Neuronal stem cell (in vitro differentiated cells): ENCODE data around the gene SIRPB1.

Source experiments
- DNase-seq: peaks from one replicate; pipeline ENCODE4 v3.0.0-alpha.2; 2013; ENCODE audit warnings: low spot score
- H2AFZ ChIP-seq: one replicate; pipeline ENCODE4 v1.6.1; 2013; ENCODE audit warnings: mild to moderate bottlenecking, low read length, inconsistent platforms
- H2AK5ac ChIP-seq: 2 replicates; pipeline ENCODE4 v1.6.1; 2013; ENCODE audit warnings: low read depth, mild to moderate bottlenecking, inconsistent platforms, low read length, moderate library complexity, mixed read lengths
- H2BK120ac ChIP-seq: 2 replicates; pipeline ENCODE4 v1.6.1; 2013; ENCODE audit warnings: low read depth, mild to moderate bottlenecking, inconsistent platforms, low read length, moderate library complexity, mixed read lengths
- H2BK12ac ChIP-seq: one replicate; pipeline ENCODE4 v1.6.1; 2013; ENCODE audit warnings: low read length, inconsistent platforms
- H2BK15ac ChIP-seq: 2 replicates; pipeline ENCODE4 v1.6.1; 2013; ENCODE audit warnings: mild to moderate bottlenecking, low read length, inconsistent platforms, mixed read lengths
- H2BK5ac ChIP-seq: one replicate; pipeline ENCODE4 v1.6.1; 2013; ENCODE audit warnings: inconsistent platforms, mild to moderate bottlenecking, low read length, moderate library complexity
- H3K14ac ChIP-seq: one replicate; pipeline ENCODE4 v1.6.1; 2013; ENCODE audit warnings: low read length, inconsistent platforms
- H3K18ac ChIP-seq: 2 replicates; pipeline ENCODE4 v1.6.1; 2013; ENCODE audit warnings: low read length, inconsistent platforms
- H3K23ac ChIP-seq: 2 replicates; pipeline ENCODE4 v1.6.1; 2013; ENCODE audit warnings: low read depth, mild to moderate bottlenecking, mixed read lengths, low read length, inconsistent platforms; ENCODE audit not compliant: poor library complexity
- H3K27ac ChIP-seq: replicated peaks from 3 replicates; pipeline ENCODE4 v1.5.1; 2013; ENCODE audit warnings: low read length, inconsistent platforms
- H3K27me3 ChIP-seq, 3 experiments: 2 replicates each; pipeline ENCODE4 v1.6.1; 2013; ENCODE audit warnings: low read length in 3 of 3, mild to moderate bottlenecking in 2 of 3, inconsistent platforms in 1 of 3, low read depth in 1 of 3, mixed read lengths in 1 of 3, moderate library complexity in 1 of 3; ENCODE audit not compliant: control insufficient read depth in 3 of 3, insufficient read depth in 3 of 3
- H3K36me3 ChIP-seq, 2 donors: replicated peaks in 1 of 2; 2 replicates each; pipeline ENCODE4 v1.6.1; 2013; ENCODE audit warnings: low read length in 2 of 2; ENCODE audit not compliant: control insufficient read depth in 2 of 2, insufficient read depth in 2 of 2
- H3K4ac ChIP-seq: 2 replicates; pipeline ENCODE4 v1.6.1; 2013; ENCODE audit warnings: inconsistent platforms, mild to moderate bottlenecking, low read length, moderate library complexity
- H3K4me1 ChIP-seq, 2 donors: 1 replicate in 1 of 2; 2 replicates in 1 of 2; pipeline ENCODE4 v1.6.1; 2013; ENCODE audit warnings: low read length in 2 of 2, low read depth in 1 of 2; ENCODE audit not compliant: control insufficient read depth in 2 of 2, insufficient read depth in 1 of 2
- H3K4me2 ChIP-seq: one replicate; pipeline ENCODE4 v1.6.1; 2013; ENCODE audit warnings: mild to moderate bottlenecking, low read length, inconsistent platforms; ENCODE audit not compliant: insufficient read depth, poor library complexity, severe bottlenecking
- H3K4me3 ChIP-seq, 2 donors: 2 replicates each; pipeline ENCODE4 v1.5.1; 2013; ENCODE audit warnings: low read length in 2 of 2, mild to moderate bottlenecking in 2 of 2, inconsistent platforms in 1 of 2, moderate library complexity in 1 of 2
- H3K79me1 ChIP-seq: one replicate; pipeline ENCODE4 v1.6.1; 2013; ENCODE audit warnings: low read depth, mild to moderate bottlenecking, inconsistent platforms, low read length, moderate library complexity
- H3K9ac ChIP-seq: one replicate; pipeline ENCODE4 v1.6.1; 2013; ENCODE audit warnings: mild to moderate bottlenecking, low read depth, low read length, inconsistent platforms; ENCODE audit not compliant: poor library complexity
- H3K9me3 ChIP-seq, 2 donors: replicated peaks in 1 of 2; 2 replicates each; pipeline versions ENCODE3 to v1.6.1; 2013; ENCODE audit warnings: low read length in 2 of 2, mild to moderate bottlenecking in 2 of 2, inconsistent platforms in 1 of 2, low read depth in 1 of 2, mixed read lengths in 1 of 2, moderate library complexity in 1 of 2; ENCODE audit not compliant: control insufficient read depth in 2 of 2, insufficient read depth in 1 of 2
- H4K8ac ChIP-seq: one replicate; pipeline ENCODE4 v1.6.1; 2013; ENCODE audit warnings: low read depth, mild to moderate bottlenecking, inconsistent platforms, low read length, moderate library complexity
- H4K91ac ChIP-seq: one replicate; pipeline ENCODE4 v1.6.1; 2013; ENCODE audit warnings: low read length, low read depth, mild to moderate bottlenecking, inconsistent platforms; ENCODE audit not compliant: poor library complexity
- WGBS, 2 donors: extraction: QIAGEN DNeasy Blood & Tissue Kit; methylation state at CpG; one replicate each; pipeline ENCODE4 v1.1.7; 2013; ENCODE audit warnings: missing lambda C conversion rate in 2 of 2, mixed read lengths in 1 of 2; ENCODE audit not compliant: insufficient read length in 2 of 2, insufficient replicate concordance in 1 of 2; ENCODE audit errors: extremely low coverage in 2 of 2; 5-methylcytosine and 5-hydroxymethylcytosine counted together

Gene SIRPB1

DNA sequence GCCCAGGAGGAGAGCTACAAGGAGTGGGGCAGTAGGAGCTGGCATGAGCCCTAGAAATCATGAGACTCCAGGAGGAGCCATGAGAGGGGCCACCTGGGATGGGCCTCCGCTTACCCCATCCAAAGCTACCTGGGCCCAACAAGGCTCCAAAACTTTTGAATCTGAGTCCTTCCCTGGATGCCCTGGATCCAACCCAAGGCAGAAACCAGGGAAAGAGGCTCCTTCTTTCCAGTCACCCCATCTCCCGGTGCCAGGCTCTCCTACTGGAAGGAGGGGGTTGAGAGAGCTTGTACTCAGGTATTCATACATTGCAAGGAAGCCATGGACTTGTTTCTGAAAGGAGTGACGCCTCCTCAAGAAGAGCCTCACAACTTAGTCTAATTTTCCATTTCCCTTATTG is 45.5 kb upstream of the SIRPB1 start:
- no CpG with 5 or more reads among the region's 3 CpGs for WGBS, 2 donors
- Histone ChIP-seq H3K27ac (no peak overlapping the region), H3K4me2 (no peak overlapping the region), H3K27me3 (no peaks in the 10 kb centered on the region), H4K91ac (no peak overlapping the region), H3K79me1 (no peaks in the 10 kb centered on the region), H3K4me1 (no peaks in the 10 kb centered on the region), H2AK5ac (peak overlapping the region; percentile 77), H3K4me3 (no peak overlapping the region), H3K4ac (no peak overlapping the region), H2BK5ac (no peak overlapping the region), H2BK15ac (no peak overlapping the region), H3K9ac (no peak overlapping the region), H2AFZ (no peak overlapping the region), H3K36me3 (no peaks in the 10 kb centered on the region), H3K9me3 (peaks cover 0 to 4% of the 10 kb centered on the region in 2 donors), H2BK12ac (no peak overlapping the region), H3K18ac (no peak overlapping the region), H2BK120ac (no peak overlapping the region), H3K14ac (no peak overlapping the region), H4K8ac (no peak overlapping the region), H3K23ac (no peak overlapping the region)
- no peak for DNase-seq

DNA sequence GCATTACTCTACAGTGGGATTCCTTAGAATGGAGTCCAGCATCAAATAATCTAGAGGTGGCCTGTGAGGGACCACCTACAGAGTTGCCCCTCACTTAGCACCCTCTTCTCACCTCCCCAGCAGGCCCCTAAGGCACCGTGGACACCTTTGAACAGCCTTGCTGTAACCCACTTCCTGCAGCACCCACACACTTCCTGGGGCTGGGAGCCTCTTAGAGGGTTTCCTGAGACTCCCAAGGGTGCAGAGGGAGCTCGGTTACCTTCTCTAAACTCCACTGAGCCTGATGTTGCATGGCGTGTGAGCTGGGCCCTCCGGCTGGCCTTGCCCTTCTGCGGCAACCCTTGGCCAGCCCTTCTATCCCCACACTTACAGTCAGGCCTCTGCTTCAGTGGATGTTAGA is 45.1 kb upstream of the SIRPB1 start:
- Histone ChIP-seq H3K27ac (no peak overlapping the region), H3K4me1 (no peaks in the 10 kb centered on the region), H3K23ac (no peak overlapping the region), H3K4me3 (no peak overlapping the region), H2BK120ac (no peak overlapping the region), H3K79me1 (no peaks in the 10 kb centered on the region), H2BK5ac (no peak overlapping the region), H3K27me3 (no peaks in the 10 kb centered on the region), H3K9ac (no peak overlapping the region), H2AK5ac (peak overlapping the region; percentile 77), H3K14ac (no peak overlapping the region), H2BK15ac (no peak overlapping the region), H3K9me3 (peaks cover 0 to 3% of the 10 kb centered on the region in 2 donors), H3K4ac (no peak overlapping the region), H4K8ac (no peak overlapping the region), H2AFZ (no peak overlapping the region), H3K36me3 (no peaks in the 10 kb centered on the region), H3K4me2 (no peak overlapping the region), H4K91ac (no peak overlapping the region), H2BK12ac (no peak overlapping the region), H3K18ac (no peak overlapping the region)
- no CpG with 5 or more reads among the region's 5 CpGs for WGBS, 2 donors
- no peak for DNase-seq

DNA sequence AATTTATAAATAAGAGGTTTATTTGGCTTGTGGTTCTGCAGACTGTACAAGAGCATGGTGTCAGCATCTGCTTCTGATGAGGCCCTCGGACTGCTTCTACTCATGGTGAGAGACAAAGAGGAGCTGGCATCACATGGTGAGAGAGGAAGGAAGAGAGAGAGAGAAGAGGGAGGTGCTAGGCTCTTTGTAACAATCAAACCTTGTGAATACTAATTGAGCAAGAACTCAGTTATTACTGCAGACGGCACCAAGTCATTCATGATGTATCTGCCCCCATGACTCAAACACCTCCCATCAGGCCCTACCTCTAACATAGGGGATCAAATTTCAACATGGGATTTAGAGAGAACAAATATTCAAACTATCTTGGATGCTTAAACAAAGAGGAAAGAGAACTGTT is 44.1 kb upstream of the SIRPB1 start:
- no peak overlapping the region for H3K4ac ChIP-seq
- H3K36me3 ChIP-seq, result no peaks in the 10 kb centered on the region
- no peak overlapping the region for H4K8ac ChIP-seq
- no peak overlapping the region for H2BK5ac ChIP-seq
- H3K9me3 ChIP-seq, result peaks cover 0 to 2% of the 10 kb centered on the region in 2 donors
- no peak overlapping the region for H2BK12ac ChIP-seq
- H3K4me3 ChIP-seq, result no peak overlapping the region
- WGBS, 2 donors, result no CpG with 5 or more reads among the region's 2 CpGs
- H3K14ac ChIP-seq, result no peak overlapping the region
- H3K27me3 ChIP-seq, result no peaks in the 10 kb centered on the region
- no peak for DNase-seq
- no peak overlapping the region for H2AK5ac ChIP-seq
- H3K18ac ChIP-seq, result no peak overlapping the region
- no peak overlapping the region for H3K4me2 ChIP-seq
- H3K23ac ChIP-seq, result no peak overlapping the region
- no peak overlapping the region for H2BK120ac ChIP-seq
- H2BK15ac ChIP-seq, result no peak overlapping the region
- no peaks in the 10 kb centered on the region for H3K4me1 ChIP-seq
- no peak overlapping the region for H3K9ac ChIP-seq
- no peak overlapping the region for H4K91ac ChIP-seq
- no peak overlapping the region for H3K27ac ChIP-seq
- no peak overlapping the region for H2AFZ ChIP-seq
- H3K79me1 ChIP-seq, result no peaks in the 10 kb centered on the region

DNA sequence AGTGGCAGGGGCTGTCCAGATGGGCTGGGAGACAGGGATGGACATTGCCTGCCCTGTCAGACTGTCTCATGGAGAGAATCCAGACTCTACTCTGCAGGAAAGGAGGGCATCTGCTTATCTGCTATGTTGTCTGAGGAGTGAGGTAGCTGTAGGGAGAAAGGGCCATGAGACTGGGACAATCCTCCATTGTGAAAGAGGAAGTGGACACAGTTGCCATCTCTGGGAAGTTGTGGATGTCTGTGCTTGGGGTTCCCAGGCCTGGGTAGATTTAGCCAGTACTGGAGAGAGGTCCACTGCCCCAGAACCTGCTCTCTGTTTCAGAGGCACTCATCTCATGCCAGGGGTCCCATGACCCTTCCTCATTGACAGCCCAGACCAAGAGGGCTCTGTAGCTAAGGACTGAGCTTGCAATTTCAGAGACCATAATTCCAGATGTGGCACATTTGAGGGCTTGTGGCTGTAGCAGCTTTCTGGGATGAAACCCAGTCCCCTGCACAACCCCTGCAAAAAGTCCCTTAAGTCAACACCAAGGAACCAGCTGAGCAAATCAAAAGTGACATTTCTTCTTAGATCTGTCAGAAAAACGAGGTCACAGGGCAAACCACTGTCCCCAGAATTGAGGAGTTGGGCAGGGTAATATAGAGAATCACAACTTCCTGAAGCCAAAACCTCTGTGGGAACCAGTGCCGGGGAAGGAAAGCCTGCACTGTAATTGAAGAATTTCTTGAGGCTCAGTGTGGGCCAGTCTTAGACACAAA is 41.9 kb upstream of the SIRPB1 start:
- H3K4ac ChIP-seq, result no peak overlapping the region
- no peak overlapping the region for H4K91ac ChIP-seq
- no peak for DNase-seq
- H2AK5ac ChIP-seq, result no peak overlapping the region
- no peaks in the 10 kb centered on the region for H3K79me1 ChIP-seq
- no peak overlapping the region for H3K4me3 ChIP-seq
- H4K8ac ChIP-seq, result no peak overlapping the region
- H2BK120ac ChIP-seq, result no peak overlapping the region
- H2BK5ac ChIP-seq, result no peak overlapping the region
- no peak overlapping the region for H3K23ac ChIP-seq
- no peak overlapping the region for H3K14ac ChIP-seq
- H3K27ac ChIP-seq, result no peak overlapping the region
- H3K9ac ChIP-seq, result no peak overlapping the region
- no peaks in the 10 kb centered on the region for H3K4me1 ChIP-seq
- H3K18ac ChIP-seq, result no peak overlapping the region
- H2AFZ ChIP-seq, result no peak overlapping the region
- no peaks in the 10 kb centered on the region for H3K9me3 ChIP-seq
- peaks cover 0 to 7% (median 0%) of the 10 kb centered on the region in 3 experiments for H3K27me3 ChIP-seq
- no peaks in the 10 kb centered on the region for H3K36me3 ChIP-seq
- H3K4me2 ChIP-seq, result no peak overlapping the region
- WGBS, 2 donors, result no CpG with 5 or more reads among the region's 2 CpGs
- no peak overlapping the region for H2BK12ac ChIP-seq
- H2BK15ac ChIP-seq, result no peak overlapping the region
